Brain microvascular endothelial cell (primary cell): Measurements from ENCODE around the gene TEX30.

ENCODE experiments used
- DNase-seq: peaks from one replicate; pipeline ENCODE4 v3.0.0-alpha.2; 2020
- H3K27ac ChIP-seq: fragments of 250-450 bp; sonication (Bioruptor Pico); 2 replicates; pipeline ENCODE4 v1.5.1; 2020; ENCODE audit warnings: mild to moderate bottlenecking, moderate library complexity
- H3K27me3 ChIP-seq: fragments of 250-450 bp; sonication (Bioruptor Pico); replicated peaks from 2 replicates; pipeline ENCODE4 v1.5.1; 2020; ENCODE audit warnings: mild to moderate bottlenecking
- H3K36me3 ChIP-seq: fragments of 250-450 bp; sonication (Bioruptor Pico); replicated peaks from 2 replicates; pipeline ENCODE4 v1.5.1; 2020; ENCODE audit warnings: mild to moderate bottlenecking
- H3K4me3 ChIP-seq: 2 replicates; pipeline ENCODE4 v1.5.1; 2011; ENCODE audit warnings: low read depth, mild to moderate bottlenecking, control low read depth, low read length, moderate library complexity
- CTCF ChIP-seq: IDR thresholded peaks from 2 replicates; pipeline ENCODE4 v1.5.1; 2011; ENCODE audit warnings: low read depth, mild to moderate bottlenecking, moderate library complexity, low read length, control low read depth, inconsistent platforms; ENCODE audit errors: missing control alignments
- in situ Hi-C: cut with HindIII; loops from 2 replicates; pipeline ENCODE4 v1.10.0; 2017; ENCODE audit warnings: low sequenced_read_pairs, low pct_ligation_motif_present

TEX30 gene

GRCh38 chr13:102799426-102800144 is 26.0 kb upstream of the TEX30 start:
- DNase-seq = peak; percentile 14
- Histone ChIP-seq H3K36me3 (no peaks in the 10 kb centered on the region), H3K27me3 (no peaks in the 10 kb centered on the region), H3K4me3 (peak overlapping the region; percentile 91), H3K27ac (peak overlapping the region; percentile 53)
- no peak for TF ChIP-seq CTCF
- in situ Hi-C loops = no loop called here

GRCh38 chr13:102798581-102799425 is 25.2 kb upstream of the TEX30 start, which contains the start of the genes BIVM and POGLUT2:
BIVM (plus strand) TSS chr13:102799119; CDS start chr13:102807268, 8,149 bp downstream.
POGLUT2 (minus strand) TSS chr13:102798976; CDS start chr13:102798670, 306 bp downstream.
- TF ChIP-seq CTCF = no peak
- Histone ChIP-seq H3K27ac (peak within 1 kb of the TSS; percentile 53), H3K36me3 (no peaks in the 10 kb centered on the region), H3K4me3 (peak within 1 kb of the TSS; percentile 91), H3K27me3 (no peaks in the 10 kb centered on the region)
- peak; percentile 95 for DNase-seq
- in situ Hi-C loops = no loop called here

GRCh38 chr13:102793611-102794355 is 20.2 kb upstream of the TEX30 start:
- no peak overlapping the region for H3K4me3 ChIP-seq
- H3K27ac ChIP-seq = no peak overlapping the region
- H3K27me3 ChIP-seq = no peaks in the 10 kb centered on the region
- peaks cover 13% of the 10 kb centered on the region for H3K36me3 ChIP-seq
- in situ Hi-C loops = no loop called here
- no peak for DNase-seq
- no peak for TF ChIP-seq CTCF

- in situ Hi-C loops = no loop called here
- no peak for DNase-seq
- TF ChIP-seq CTCF = no peak
- Histone ChIP-seq H3K27ac (no peak overlapping the region), H3K4me3 (no peak overlapping the region), H3K27me3 (no peaks in the 10 kb centered on the region), H3K36me3 (peaks cover 24% of the 10 kb centered on the region)
Observed at GRCh38 chr13:102792396-102792795, 18.8 kb upstream of the TEX30 start.

GRCh38 chr13:102788683-102789082 is 15.1 kb upstream of the TEX30 start:
- Histone ChIP-seq H3K27ac (no peak overlapping the region), H3K4me3 (no peak overlapping the region), H3K27me3 (no peaks in the 10 kb centered on the region), H3K36me3 (peaks cover 33% of the 10 kb centered on the region)
- DNase-seq = no peak
- in situ Hi-C loops = no loop called here
- TF ChIP-seq CTCF = no peak
